IMR-90 (cell line): ENCODE results near the gene TTC9. TPM values are rescaled to one million over a fixed set of nuclear protein-coding genes. Genes with fewer than 3 reads are reported as not detected.

Experiments used
- ATAC-seq: fragments of 200-7000 bp; cut with Tn5 transposase; 2 replicates; pipeline ENCODE4 v1.9.1; 2020; ENCODE audit warnings: low read depth, mild to moderate bottlenecking, moderate library complexity
- BruUV-seq: library from RNA; stranded (reverse); fragments of 400-500 nt; replicated peaks from 2 replicates; lab custom pipeline; 2021; lab: Mats Ljungman, UMichigan
- CTCF ChIA-PET: fragments of 300-600 bp; formaldehyde crosslinking; extraction: SDS; loops from one replicate; lab custom pipeline; 2021; ENCODE audit warnings: antibody characterized with exemption; lab: Yijun Ruan, JAX
- POLR2A ChIA-PET: fragments of 300-600 bp; sonication (Branson Sonifier 250); formaldehyde crosslinking; loops from one replicate; lab custom pipeline; 2022; ENCODE audit warnings: antibody characterized with exemption; ENCODE audit not compliant: unreplicated experiment; lab: Charles Lee
- DNase-seq: peaks from one replicate; pipeline ENCODE4 v3.0.0; 2013
- H2AFZ ChIP-seq: replicated peaks from 2 replicates; pipeline ENCODE3; 2013; ENCODE audit warnings: low read length, mild to moderate bottlenecking; ENCODE audit not compliant: poor library complexity
- H2AK5ac ChIP-seq: 2 replicates; pipeline ENCODE4 v1.6.1; 2013; ENCODE audit warnings: low read depth, low read length, inconsistent platforms
- H2AK9ac ChIP-seq: replicated peaks from 2 replicates; pipeline ENCODE3; 2013; ENCODE audit warnings: mild to moderate bottlenecking, low read depth, low read length, moderate library complexity; ENCODE audit not compliant: poor library complexity
- H2BK120ac ChIP-seq: 2 replicates; pipeline ENCODE4 v1.6.1; 2013; ENCODE audit warnings: low read depth, low read length, inconsistent platforms
- H2BK15ac ChIP-seq: 3 replicates; pipeline ENCODE4 v1.6.1; 2013; ENCODE audit warnings: low read depth, low read length, inconsistent platforms
- H2BK20ac ChIP-seq: 2 replicates; pipeline ENCODE4 v1.6.1; 2013; ENCODE audit warnings: low read depth, mild to moderate bottlenecking, inconsistent platforms, low read length, moderate library complexity
- H2BK5ac ChIP-seq: 2 replicates; pipeline ENCODE4 v1.6.1; 2013; ENCODE audit warnings: mild to moderate bottlenecking, low read depth, low read length, inconsistent platforms; ENCODE audit not compliant: poor library complexity, severe bottlenecking
- H3K14ac ChIP-seq: replicated peaks from 2 replicates; pipeline ENCODE4 v1.6.1; 2013; ENCODE audit warnings: low read depth, low read length, inconsistent platforms
- H3K18ac ChIP-seq: 2 replicates; pipeline ENCODE4 v1.6.1; 2013; ENCODE audit warnings: low read depth, low read length, control low read depth
- H3K23ac ChIP-seq: 2 replicates; pipeline ENCODE4 v1.6.1; 2013; ENCODE audit warnings: low read depth, low read length, inconsistent platforms
- H3K27ac ChIP-seq: 2 replicates; pipeline ENCODE4 v1.5.1; 2013; ENCODE audit warnings: mild to moderate bottlenecking, control low read depth, low read length; ENCODE audit not compliant: insufficient read depth
- H3K27me3 ChIP-seq: 2 replicates; pipeline ENCODE4 v1.6.1; 2013; ENCODE audit warnings: low read length; ENCODE audit not compliant: control insufficient read depth, insufficient read depth
- H3K36me3 ChIP-seq: 2 replicates; pipeline ENCODE4 v1.6.1; 2013; ENCODE audit warnings: low read length, mixed read lengths; ENCODE audit not compliant: control insufficient read depth, insufficient read depth
- H3K4ac ChIP-seq: 2 replicates; pipeline ENCODE4 v1.6.1; 2013; ENCODE audit warnings: low read depth, low read length, inconsistent platforms
- H3K4me1 ChIP-seq: 2 replicates; pipeline ENCODE4 v1.6.1; 2013; ENCODE audit warnings: low read length, mixed read lengths; ENCODE audit not compliant: control insufficient read depth, insufficient read depth
- H3K4me2 ChIP-seq: 2 replicates; pipeline ENCODE4 v1.6.1; 2013; ENCODE audit warnings: low read depth, mild to moderate bottlenecking, control low read depth, low read length, moderate library complexity
- H3K4me3 ChIP-seq: 2 replicates; pipeline ENCODE4 v1.5.1; 2013; ENCODE audit warnings: low read depth, mild to moderate bottlenecking, control low read depth, low read length, moderate library complexity; ENCODE audit not compliant: insufficient read depth
- H3K56ac ChIP-seq: 2 replicates; pipeline ENCODE4 v1.6.1; 2013; ENCODE audit warnings: low read length, inconsistent platforms; ENCODE audit not compliant: insufficient read depth; ENCODE audit errors: extremely low read depth
- H3K79me1 ChIP-seq, 2 experiments: 2 replicates each; pipeline ENCODE4 v1.6.1; 2013; ENCODE audit warnings: low read length in 2 of 2, inconsistent platforms in 1 of 2, low read depth in 1 of 2
- H3K9ac ChIP-seq: 2 replicates; pipeline ENCODE4 v1.6.1; 2013; ENCODE audit warnings: low read depth, low read length, control low read depth
- H3K9me1 ChIP-seq: 2 replicates; pipeline ENCODE4 v1.6.1; 2013; ENCODE audit warnings: low read length, inconsistent platforms; ENCODE audit not compliant: insufficient read depth
- H3K9me3 ChIP-seq: 2 replicates; pipeline ENCODE4 v1.6.1; 2013; ENCODE audit warnings: low read length; ENCODE audit not compliant: control insufficient read depth, insufficient read depth
- H4K20me1 ChIP-seq: 2 replicates; pipeline ENCODE4 v1.6.1; 2013; ENCODE audit warnings: low read length, inconsistent platforms; ENCODE audit not compliant: insufficient read depth
- H4K5ac ChIP-seq: 2 replicates; pipeline ENCODE4 v1.6.1; 2013; ENCODE audit warnings: mild to moderate bottlenecking, low read depth, low read length, control low read depth
- H4K8ac ChIP-seq, 2 experiments: 2 replicates each; pipeline ENCODE4 v1.6.1; 2013; ENCODE audit warnings: low read depth in 2 of 2, low read length in 2 of 2, control low read depth in 1 of 2, inconsistent platforms in 1 of 2
- H4K91ac ChIP-seq: 2 replicates; pipeline ENCODE4 v1.6.1; 2013; ENCODE audit warnings: low read depth, low read length, inconsistent platforms; ENCODE audit not compliant: insufficient read depth
- BHLHE40 ChIP-seq: fragments of 150-350 bp; IDR thresholded peaks from 2 replicates; pipeline ENCODE4 v1.6.1; 2016; ENCODE audit warnings: mild to moderate bottlenecking, low read depth, low read length
- CEBPB ChIP-seq: IDR thresholded peaks from 2 replicates; pipeline ENCODE4 v1.6.1; 2012; ENCODE audit warnings: low read depth, low read length, improper control_type of control experiment
- CHD1 ChIP-seq: IDR thresholded peaks from 2 replicates; pipeline ENCODE4 v1.6.1; 2012; ENCODE audit warnings: low read depth, low read length, improper control_type of control experiment
- CTCF ChIP-seq: conservative IDR thresholded peaks from 2 replicates; pipeline ENCODE4 v1.5.1; 2012; ENCODE audit warnings: mild to moderate bottlenecking, low read depth, low read length, improper control_type of control experiment
- ELK1 ChIP-seq: fragments of 150-350 bp; IDR thresholded peaks from 2 replicates; pipeline ENCODE4 v1.6.1; 2016; ENCODE audit warnings: low read depth, mild to moderate bottlenecking, low read length, moderate library complexity, borderline replicate concordance
- FOS ChIP-seq: fragments of 150-350 bp; IDR thresholded peaks from 2 replicates; pipeline ENCODE4 v1.6.1; 2016; ENCODE audit warnings: low read depth, low read length
- MAFK ChIP-seq: IDR thresholded peaks from 2 replicates; pipeline ENCODE4 v1.6.1; 2012; ENCODE audit warnings: low read depth, low read length, improper control_type of control experiment
- MAZ ChIP-seq: IDR thresholded peaks from 2 replicates; pipeline ENCODE4 v1.6.1; 2012; ENCODE audit warnings: low read depth, mild to moderate bottlenecking, low read length, improper control_type of control experiment, moderate library complexity, borderline replicate concordance
- MXI1 ChIP-seq: IDR thresholded peaks from 2 replicates; pipeline ENCODE4 v1.6.1; 2012; ENCODE audit warnings: low read depth, mild to moderate bottlenecking, low read length, moderate library complexity, borderline replicate concordance
- NFE2L2 ChIP-seq: fragments of 150-350 bp; IDR thresholded peaks from 2 replicates; pipeline ENCODE4 v1.6.1; 2016; ENCODE audit warnings: low read depth, mild to moderate bottlenecking, low read length
- POLR2A ChIP-seq: IDR thresholded peaks from 2 replicates; pipeline ENCODE4 v1.6.1; 2012; ENCODE audit warnings: mild to moderate bottlenecking, low read depth, low read length
- RAD21 ChIP-seq: IDR thresholded peaks from 2 replicates; pipeline ENCODE4 v1.6.1; 2012; ENCODE audit warnings: low read length, improper control_type of control experiment
- RCOR1 ChIP-seq: IDR thresholded peaks from 2 replicates; pipeline ENCODE4 v1.6.1; 2012; ENCODE audit warnings: mild to moderate bottlenecking, low read length, improper control_type of control experiment; ENCODE audit not compliant: insufficient replicate concordance
- RFX5 ChIP-seq: IDR thresholded peaks from 2 replicates; pipeline ENCODE4 v1.8.0; 2012; ENCODE audit warnings: low read depth, mild to moderate bottlenecking, low read length, moderate library complexity
- SMC3 ChIP-seq: fragments of 150-350 bp; IDR thresholded peaks from 2 replicates; pipeline ENCODE4 v1.6.1; 2016; ENCODE audit warnings: low read depth, mild to moderate bottlenecking, antibody characterized with exemption, low read length, moderate library complexity
- WGBS, 2 experiments: methylation state at CpG; one replicate each; pipeline versions ENCODE4 v1.1.5 to v1.1.7; 2013; ENCODE audit warnings: missing lambda C conversion rate in 2 of 2; ENCODE audit not compliant: insufficient read length in 1 of 2; ENCODE audit errors: extremely low coverage in 2 of 2; 5-methylcytosine and 5-hydroxymethylcytosine counted together
- dilution Hi-C: fragments of 300-500 bp; cut with HindIII; formaldehyde crosslinking; loops from one replicate; pipeline ENCODE4 v1.14.3; 2018; ENCODE audit warnings: low sequenced_read_pairs; ENCODE audit not compliant: unreplicated experiment
- in situ Hi-C: fragments of 300-500 bp; cut with MboI; formaldehyde crosslinking; loops from 3 replicates; pipeline ENCODE4 v1.14.3; 2019; ENCODE audit warnings: low sequenced_read_pairs, inconsistent platforms, mixed read lengths
- intact Hi-C: fragments of 100-400 bp; cut with micrococcal nuclease; formaldehyde crosslinking; loops from 2 replicates; pipeline ENCODE4 v1.10.0; 2022
- polyA plus RNA-seq, 3 experiments: library from polyadenylated mRNA; depleted of rRNA; stranded (reverse); fragments of >200 nt; gene quantifications; 2 replicates each; pipeline ENCODE4 v1.2.3, GENCODE V29; 2012; ENCODE audit warnings: low replicate concordance in 1 of 3
- total RNA-seq: library from RNA; depleted of rRNA; stranded (reverse); fragments of >200 nt; gene quantifications from 2 replicates; pipeline ENCODE4 v1.2.3, GENCODE V29; 2012
- TF ChIP-seq, protein P1 (sequence below): fragments of 150-350 bp; IDR thresholded peaks from 2 replicates; pipeline ENCODE4 v1.6.1; 2017; ENCODE audit warnings: mild to moderate bottlenecking, antibody characterized with exemption, low read length, low read depth

TTC9 gene
- total and polyA plus RNA-seq, 2 of the 4 experiments (the other 2 are of a cell fraction), result 0.02 TPM; not detected in 1

- in situ Hi-C loops, result no loop called here
Observed at GRCh38 chr14:70700955-70701585, 59.4 kb downstream of the TTC9 start.

More at GRCh38 chr14:70700955-70701585, 59.4 kb downstream of the TTC9 start:
- H2BK15ac ChIP-seq, result no peak overlapping the region
- no peak overlapping the region for H3K23ac ChIP-seq
- no peak for TF ChIP-seq CHD1
- no peak for TF ChIP-seq RCOR1
- TF ChIP-seq, protein P1, sequence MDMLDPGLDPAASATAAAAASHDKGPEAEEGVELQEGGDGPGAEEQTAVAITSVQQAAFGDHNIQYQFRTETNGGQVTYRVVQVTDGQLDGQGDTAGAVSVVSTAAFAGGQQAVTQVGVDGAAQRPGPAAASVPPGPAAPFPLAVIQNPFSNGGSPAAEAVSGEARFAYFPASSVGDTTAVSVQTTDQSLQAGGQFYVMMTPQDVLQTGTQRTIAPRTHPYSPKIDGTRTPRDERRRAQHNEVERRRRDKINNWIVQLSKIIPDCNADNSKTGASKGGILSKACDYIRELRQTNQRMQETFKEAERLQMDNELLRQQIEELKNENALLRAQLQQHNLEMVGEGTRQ, result no peak
- TF ChIP-seq RFX5, result no peak
- TF ChIP-seq MAZ, result no peak
- no peak for TF ChIP-seq RAD21
- TF ChIP-seq CEBPB, result no peak
- TF ChIP-seq FOS, result no peak
- TF ChIP-seq POLR2A, result no peak
- TF ChIP-seq MAFK, result no peak
- TF ChIP-seq CTCF, result no peak
- TF ChIP-seq SMC3, result no peak
- TF ChIP-seq MXI1, result no peak
- no peak for TF ChIP-seq ELK1
- no peak for TF ChIP-seq BHLHE40
- no peak for TF ChIP-seq NFE2L2
- H3K14ac ChIP-seq, result no peak overlapping the region
- POLR2A ChIA-PET, result no interaction called here
- no peak overlapping the region for H2AK5ac ChIP-seq
- intact Hi-C loops (no loop called here), dilution Hi-C loops (no loop called here)
- no TSS peak for BruUV-seq
- H4K8ac ChIP-seq, result no peak overlapping the region
- H3K4me2 ChIP-seq, result no peak overlapping the region
- no peak overlapping the region for H3K56ac ChIP-seq
- no peak overlapping the region for H4K5ac ChIP-seq
- 46% methylated on average over 3 of the region's 4 CpGs; no CpG with 5 or more reads in 1 of the 2 experiments for WGBS, 2 experiments
- no peak overlapping the region for H3K18ac ChIP-seq
- no peak overlapping the region for H4K91ac ChIP-seq
- H2BK120ac ChIP-seq, result no peak overlapping the region
- no peak overlapping the region for H2AFZ ChIP-seq
- peaks cover 7% of the 10 kb centered on the region for H3K27me3 ChIP-seq
- H3K79me1 ChIP-seq, result no peaks in the 10 kb centered on the region
- no peaks in the 10 kb centered on the region for H4K20me1 ChIP-seq
- no peaks in the 10 kb centered on the region for H3K9me1 ChIP-seq
- no peak overlapping the region for H3K27ac ChIP-seq
- no peaks in the 10 kb centered on the region for H3K36me3 ChIP-seq
- H3K4me1 ChIP-seq, result no peaks in the 10 kb centered on the region
- H2BK5ac ChIP-seq, result no peak overlapping the region
- DNase-seq (no peak), ATAC-seq (no peak)
- CTCF ChIA-PET, result interaction anchor here (0.6 kb wide), 1 partner anchor 113 kb away, joined by 3 read pairs; no protein-coding TSS in a partner anchor
- no peak overlapping the region for H2BK20ac ChIP-seq
- H3K4me3 ChIP-seq, result no peak overlapping the region
- H2AK9ac ChIP-seq, result no peak overlapping the region
- no peaks in the 10 kb centered on the region for H3K9me3 ChIP-seq
- H3K4ac ChIP-seq, result no peak overlapping the region
- H3K9ac ChIP-seq, result no peak overlapping the region
